Measurements from ENCODE around the gene TMUB2. TPM values are rescaled to one million over a fixed set of nuclear protein-coding genes. Genes with fewer than 3 reads are reported as not detected.

The TMUB2 gene
- total RNA-seq, 1 experiment from 2014 or later: 25.1 TPM

DNA sequence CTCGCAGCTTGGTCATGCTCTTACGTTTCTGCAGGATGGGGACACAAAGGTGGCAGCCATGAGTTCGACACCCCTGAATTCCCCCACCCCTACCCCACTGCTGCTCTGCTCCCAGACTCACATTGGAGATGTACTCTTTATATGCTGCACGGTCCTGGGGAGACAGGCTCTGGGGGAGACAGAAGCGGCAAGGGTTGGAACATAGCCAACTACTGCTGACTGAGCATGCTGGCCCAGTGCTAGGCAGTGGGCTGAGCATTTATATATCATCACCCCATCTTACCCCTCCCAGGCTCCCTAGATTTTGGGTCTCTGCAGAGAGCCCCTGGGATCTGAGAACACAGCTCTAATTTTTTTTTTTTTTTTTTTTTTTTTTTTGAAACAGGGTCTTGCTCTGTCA lies 21.0 kb downstream of the TMUB2 start (continued):
- TF ChIP-seq ZBTB33 (IDR thresholded peaks at IDR 0.05; ENCODE audit: extremely low read depth, insufficient replicate concordance, low read length) (no peak), EZH2phosphoT487 (IDR thresholded peaks at IDR 0.05; ENCODE audit: borderline replicate concordance) (no peak), SP1 (IDR thresholded peaks at IDR 0.05; ENCODE audit: low read depth) (no peak)

- DNase-seq (ENCODE audit: low read depth, low spot score) (no peak), ATAC-seq (no peak; the same call in 1 of the 2 replicates)
- Histone ChIP-seq H2AFZ (ENCODE audit: low read depth, low read length, poor library complexity, severe bottlenecking) (no peak overlapping the region), H3K27me3 (ENCODE audit: insufficient read depth, low read length) (no peaks in the 10 kb centered on the region), H3K9me2 (ENCODE audit: insufficient read depth) (no peaks in the 10 kb centered on the region), H3K9me3 (ENCODE audit: control insufficient read depth in 1 of 2, insufficient read depth in 1 of 2, low read depth in 1 of 2, low read length in 2 of 2) (no peaks in the 10 kb centered on the region), H3K79me2 (ENCODE audit: insufficient read depth, low read length) (peaks cover 11% of the 10 kb centered on the region; the same call in 1 of the 2 replicates), H3K27ac (ENCODE audit: low read depth, low read length) (peak overlapping the region; percentile 42), H3K4me1 (ENCODE audit: control insufficient read depth in 1 of 2, insufficient read depth in 2 of 2, low read length in 2 of 2) (peaks cover 24 to 56% of the 10 kb centered on the region in 2 experiments), H4K20me1 (ENCODE audit: insufficient read depth) (no peaks in the 10 kb centered on the region), H3K9ac (ENCODE audit: low read length) (peak overlapping the region; percentile 39), H3K36me3 (ENCODE audit: control insufficient read depth in 1 of 2, insufficient read depth in 2 of 2, low read length in 2 of 2) (peaks cover 13 to 44% of the 10 kb centered on the region in 2 experiments; a peak in 3 of 4 replicates), H3K4me2 (ENCODE audit: low read length) (peak overlapping the region; percentile 70), H3K4me3 (replicated peaks in 1 of 2; ENCODE audit: low read depth in 1 of 2, low read length in 2 of 2) (0 out of 4 replicates have a peak overlapping the region, but pooled peaks of 1 of the 2 experiments have one; percentile 2)
- no peak for TF ChIP-seq YY1 (IDR thresholded peaks at IDR 0.05; ENCODE audit: extremely low read depth, insufficient replicate concordance, low read depth, low read length)
- no peak for TF ChIP-seq MAX (IDR thresholded peaks at IDR 0.05)
- no peak for TF ChIP-seq JUND (IDR thresholded peaks at IDR 0.05)
- TF ChIP-seq, protein P1, sequence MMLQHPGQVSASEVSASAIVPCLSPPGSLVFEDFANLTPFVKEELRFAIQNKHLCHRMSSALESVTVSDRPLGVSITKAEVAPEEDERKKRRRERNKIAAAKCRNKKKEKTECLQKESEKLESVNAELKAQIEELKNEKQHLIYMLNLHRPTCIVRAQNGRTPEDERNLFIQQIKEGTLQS (IDR thresholded peaks at IDR 0.05): no peak
- no peak for TF ChIP-seq FOSL1 (IDR thresholded peaks at IDR 0.05; ENCODE audit: low read depth)
- no peak for TF ChIP-seq ELF1 (IDR thresholded peaks at IDR 0.05; ENCODE audit: borderline replicate concordance, low read depth)
- TF ChIP-seq ZBTB33 (IDR thresholded peaks at IDR 0.05; ENCODE audit: extremely low read depth, insufficient replicate concordance, low read length): no peak
- TF ChIP-seq CEBPB (IDR thresholded peaks at IDR 0.05; ENCODE audit: low read depth): no peak
- TF ChIP-seq EGR1 (IDR thresholded peaks at IDR 0.05; ENCODE audit: low read depth): no peak
- no peak for TF ChIP-seq RAD21 (IDR thresholded peaks at IDR 0.05; ENCODE audit: low read depth)
- no peak for TF ChIP-seq POLR2A (IDR thresholded peaks at IDR 0.05; ENCODE audit: borderline replicate concordance, extremely low read depth, insufficient read depth, insufficient read length)
- TF ChIP-seq SRF (IDR thresholded peaks at IDR 0.05; ENCODE audit: low read depth): no peak
- no peak for TF ChIP-seq SIN3A (IDR thresholded peaks at IDR 0.05; ENCODE audit: low read depth)
- no peak for TF ChIP-seq CBX3 (IDR thresholded peaks at IDR 0.05; ENCODE audit: low read depth)
- no peak for TF ChIP-seq SP1 (IDR thresholded peaks at IDR 0.05; ENCODE audit: low read depth)
- RAD21 ChIA-PET (ENCODE audit: low non-redundant PET in 1 of 2, low total read pairs in 2 of 2, uncharacterized antibody in 2 of 2, unreplicated experiment in 2 of 2): interaction anchor here in 1 of 2 experiments (1.2 kb wide), 1 partner anchor 117 kb away, joined by 4 read pairs; no protein-coding TSS in a partner anchor
- CTCF ChIA-PET: interaction anchor here (0.9 to 3.0 kb wide), 17 partner anchors 8 to 314 kb away, joined by 3 to 19 read pairs (median 7); partner anchors contain the start of genes FAM171A2, GRN, SLC25A39 and TMUB2
- BruUV-seq (replicated peaks): TSS peak; percentile 22
- intact Hi-C loops (cut with micrococcal nuclease): loop anchor here (2.0 to 10.0 kb wide), 2 partner anchors 117 to 315 kb away; no protein-coding TSS in a partner anchor
- POLR2A ChIA-PET: interaction anchor here (0.9 to 1.7 kb wide), 2 partner anchors 115 to 136 kb away, joined by 3 to 5 read pairs; partner anchors contain the start of genes GRN and SLC25A39
Observed at GRCh38 chr17:44209786-44210341, 23.1 kb downstream of the TMUB2 start.
